ENCODE results near the gene TADA2B.

Gene TADA2B

DNA sequence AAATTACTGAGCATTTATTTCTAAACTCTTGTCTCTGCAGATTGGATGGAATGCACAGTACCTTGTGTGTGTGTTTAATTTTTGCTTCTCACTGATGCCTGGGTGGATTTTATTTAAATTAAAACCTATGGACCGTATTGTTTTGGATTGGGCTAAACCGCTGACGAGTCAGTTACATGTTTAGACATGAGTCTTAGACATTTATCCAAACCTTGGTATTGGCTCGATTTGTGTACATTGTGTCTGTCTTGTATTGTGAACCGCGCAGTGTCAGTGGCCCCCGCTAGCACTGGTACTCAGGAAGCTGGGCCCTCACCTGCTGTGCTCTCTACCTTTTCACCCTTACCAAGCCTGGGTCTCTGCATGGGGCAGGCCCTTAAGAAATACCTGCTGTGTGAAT lies 40.8 kb upstream of the TADA2B start:
- TF ChIP-seq, protein P1, sequence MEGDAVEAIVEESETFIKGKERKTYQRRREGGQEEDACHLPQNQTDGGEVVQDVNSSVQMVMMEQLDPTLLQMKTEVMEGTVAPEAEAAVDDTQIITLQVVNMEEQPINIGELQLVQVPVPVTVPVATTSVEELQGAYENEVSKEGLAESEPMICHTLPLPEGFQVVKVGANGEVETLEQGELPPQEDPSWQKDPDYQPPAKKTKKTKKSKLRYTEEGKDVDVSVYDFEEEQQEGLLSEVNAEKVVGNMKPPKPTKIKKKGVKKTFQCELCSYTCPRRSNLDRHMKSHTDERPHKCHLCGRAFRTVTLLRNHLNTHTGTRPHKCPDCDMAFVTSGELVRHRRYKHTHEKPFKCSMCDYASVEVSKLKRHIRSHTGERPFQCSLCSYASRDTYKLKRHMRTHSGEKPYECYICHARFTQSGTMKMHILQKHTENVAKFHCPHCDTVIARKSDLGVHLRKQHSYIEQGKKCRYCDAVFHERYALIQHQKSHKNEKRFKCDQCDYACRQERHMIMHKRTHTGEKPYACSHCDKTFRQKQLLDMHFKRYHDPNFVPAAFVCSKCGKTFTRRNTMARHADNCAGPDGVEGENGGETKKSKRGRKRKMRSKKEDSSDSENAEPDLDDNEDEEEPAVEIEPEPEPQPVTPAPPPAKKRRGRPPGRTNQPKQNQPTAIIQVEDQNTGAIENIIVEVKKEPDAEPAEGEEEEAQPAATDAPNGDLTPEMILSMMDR (IDR thresholded peaks at IDR 0.05; ENCODE audit: low read depth, low read length) = no peak
- no peak for DNase-seq (ENCODE audit: low read depth in 2 of 2)

DNA sequence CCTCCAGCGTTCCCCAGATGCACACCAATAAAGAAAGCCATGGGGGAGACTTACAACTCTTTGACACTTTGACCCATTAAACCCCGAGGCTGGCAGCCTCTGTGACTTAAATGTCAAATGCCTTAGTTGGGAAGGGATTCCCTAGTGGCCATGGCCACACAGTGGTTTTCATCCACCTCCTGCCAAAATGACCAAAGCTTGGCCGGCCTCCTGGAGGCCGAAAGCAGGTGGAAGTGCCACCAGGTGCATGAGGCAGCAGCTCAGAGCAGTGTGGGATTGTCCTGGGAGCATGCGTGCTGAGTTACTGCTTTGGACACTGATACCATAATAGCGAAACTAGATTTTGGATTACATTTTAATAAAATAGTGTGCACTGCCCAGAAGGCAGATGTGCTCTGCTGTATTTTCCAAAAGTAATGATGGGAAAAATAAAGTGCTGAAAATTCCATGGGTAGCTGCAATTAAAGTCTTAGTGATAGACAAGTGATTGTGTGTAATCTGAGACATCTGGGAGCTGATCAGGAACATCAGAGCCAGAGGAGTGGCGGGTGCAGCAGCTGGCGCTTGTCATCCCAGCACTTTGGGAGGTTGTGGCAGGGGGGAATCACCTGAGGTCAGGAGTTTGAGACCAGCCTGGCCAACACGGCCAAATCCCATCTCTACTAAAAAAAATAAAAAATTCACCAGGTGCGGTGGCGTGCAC lies 39.8 kb upstream of the TADA2B start:
- DNase-seq (ENCODE audit: low read depth in 2 of 2) = no peak
- TF ChIP-seq, protein P1 (IDR thresholded peaks at IDR 0.05; ENCODE audit: low read depth, low read length) = no peak
- no peak overlapping the region for H3K4me3 ChIP-seq (replicated peaks in 1 of 2; ENCODE audit: low read depth in 2 of 2, low read length in 2 of 2)

More for the DNA sequence above, 40.8 kb upstream of the TADA2B start:
- no peak overlapping the region for H3K4me3 ChIP-seq (replicated peaks in 1 of 2; ENCODE audit: low read depth in 2 of 2, low read length in 2 of 2)

DNA sequence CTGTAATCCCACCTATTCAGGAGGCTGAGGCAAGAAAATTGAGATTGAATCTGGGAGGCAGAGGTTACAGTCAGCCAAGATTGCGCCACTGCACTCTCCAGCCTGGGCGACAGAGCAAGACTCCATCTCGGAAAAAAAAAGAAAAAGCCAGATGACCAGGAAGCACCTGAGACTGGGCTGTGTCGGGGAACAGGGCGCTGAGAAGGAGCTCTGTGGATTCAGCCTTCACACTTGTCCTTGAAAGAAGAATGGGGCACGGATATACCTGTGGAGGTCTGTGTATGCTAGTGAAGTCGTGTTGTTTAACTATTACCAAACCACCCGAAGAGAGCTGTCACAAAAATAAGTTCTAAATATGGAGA lies 39.3 kb upstream of the TADA2B start:
- TF ChIP-seq, protein P1 (IDR thresholded peaks at IDR 0.05; ENCODE audit: low read depth, low read length) = no peak

DNA sequence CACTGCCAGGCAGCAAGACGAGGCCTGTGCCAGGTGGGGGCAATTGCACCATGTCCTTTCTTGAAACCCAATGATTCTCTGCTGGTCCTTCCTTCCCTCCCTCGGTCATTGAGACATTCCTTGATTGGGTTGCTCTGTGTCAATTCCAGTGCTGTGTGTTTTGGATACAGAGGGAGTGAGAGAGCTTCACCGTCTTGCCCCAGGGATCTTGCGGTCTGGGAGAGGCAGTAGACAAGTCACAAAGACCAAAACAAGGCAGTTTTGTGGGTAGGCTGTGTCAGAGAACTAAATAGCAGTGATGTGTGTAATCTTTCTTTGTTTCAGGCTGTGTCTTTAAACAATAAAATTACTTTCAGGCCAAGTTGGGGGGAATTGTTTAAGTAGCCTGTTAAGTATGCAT lies 38.8 kb upstream of the TADA2B start:
- TF ChIP-seq, protein P1 (IDR thresholded peaks at IDR 0.05; ENCODE audit: low read depth, low read length) = no peak
- no peak overlapping the region for H3K4me3 ChIP-seq (replicated peaks in 1 of 2; ENCODE audit: low read depth in 2 of 2, low read length in 2 of 2)
- DNase-seq (ENCODE audit: low read depth in 2 of 2) = no peak

More for the DNA sequence above, 39.3 kb upstream of the TADA2B start:
- DNase-seq (ENCODE audit: low read depth in 2 of 2) = no peak
- no peak overlapping the region for H3K4me3 ChIP-seq (replicated peaks in 1 of 2; ENCODE audit: low read depth in 2 of 2, low read length in 2 of 2)

DNA sequence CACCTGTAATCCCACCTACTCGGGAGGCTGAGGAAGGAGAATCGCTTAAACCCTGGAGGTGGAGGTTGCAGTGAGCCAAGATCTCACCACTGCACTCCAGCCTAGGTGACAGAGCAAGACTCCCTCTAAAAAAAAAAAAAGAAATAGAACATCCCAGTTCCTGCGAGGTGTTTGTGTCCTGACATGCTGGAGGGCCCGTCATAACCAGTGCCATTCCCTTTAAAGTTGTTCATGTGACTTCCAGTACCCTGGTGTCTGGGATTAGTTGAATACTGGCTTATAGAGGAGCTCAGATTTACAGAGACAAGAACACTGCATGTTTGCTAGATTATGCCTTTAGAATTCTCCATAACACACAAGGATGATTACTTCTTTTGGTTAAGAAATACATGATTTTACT lies 37.6 kb upstream of the TADA2B start:
- no peak for DNase-seq (ENCODE audit: low read depth in 2 of 2)
- no peak overlapping the region for H3K4me3 ChIP-seq (replicated peaks in 1 of 2; ENCODE audit: low read depth in 2 of 2, low read length in 2 of 2)
- TF ChIP-seq, protein P1 (IDR thresholded peaks at IDR 0.05; ENCODE audit: low read depth, low read length) = no peak

DNA sequence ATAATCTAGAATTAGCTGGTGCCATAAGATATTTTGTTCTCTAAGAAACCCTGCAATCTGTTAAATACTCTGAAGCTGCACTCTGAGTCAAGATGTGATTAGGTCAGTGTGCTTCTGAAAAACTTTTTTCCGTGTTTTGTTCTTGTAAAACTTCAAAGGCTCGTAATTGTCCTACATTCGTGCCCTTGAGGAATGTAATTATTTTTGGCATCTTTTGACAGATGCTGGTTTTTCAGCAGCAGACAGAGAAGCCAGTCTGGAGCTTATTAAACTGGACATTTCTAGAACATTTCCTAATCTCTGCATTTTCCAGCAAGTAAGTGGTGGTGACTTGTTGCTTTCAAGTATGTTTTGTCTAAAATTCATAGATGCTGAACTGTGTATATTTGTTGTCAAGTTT lies 36.8 kb upstream of the TADA2B start:
- no peak overlapping the region for H3K4me3 ChIP-seq (replicated peaks in 1 of 2; ENCODE audit: low read depth in 2 of 2, low read length in 2 of 2)
- TF ChIP-seq, protein P1 (IDR thresholded peaks at IDR 0.05; ENCODE audit: low read depth, low read length) = no peak
- no peak for DNase-seq (ENCODE audit: low read depth in 2 of 2)
